A549 (cell line): ENCODE results near the gene DHX30. TPM values are rescaled to one million over a fixed set of nuclear protein-coding genes. Genes with fewer than 3 reads are reported as not detected.
A peak's percentile ranks its signal among the peaks of the same experiment; 100 is the strongest.

Experiments used
- ATAC-seq, 2 experiments: fragments of 200-7000 bp in 1 of 2; fragments of >200 bp in 1 of 2; cut with Nextera tagmentation in 1 of 2; cut with Tn5 transposase in 1 of 2; 3 replicates each; pipeline versions ENCODE4 v1.8.0 to v1.9.1; 2018 to 2020; ENCODE audit warnings: mild to moderate bottlenecking in 1 of 2, moderate library complexity in 1 of 2
- CTCF ChIA-PET: fragments of 300-600 bp; sonication (Branson Sonifier 250); formaldehyde crosslinking; extraction: SDS; loops from one replicate; lab custom pipeline; 2021; ENCODE audit warnings: antibody characterized with exemption, inconsistent platforms; lab: Yijun Ruan, JAX
- POLR2A ChIA-PET: fragments of 350-600 bp; formaldehyde crosslinking; extraction: SDS; loops from one replicate; lab custom pipeline; 2021; ENCODE audit warnings: antibody characterized with exemption, inconsistent platforms; lab: Yijun Ruan, JAX
- DNase-seq, 2 experiments: peaks; one replicate each; pipeline versions ENCODE4 v3.0.0 to v3.0.0-alpha.2; 2011 to 2016; ENCODE audit warnings: low read depth in 1 of 2, low spot score in 1 of 2
- FAIRE-seq: peaks from 2 replicates; lab custom pipeline; 2011; peaks lifted over from hg19 to GRCh38; lab: Jason Lieb, UNC
- H3K27ac ChIP-seq, 2 experiments: fragments of >200 bp; sonication (Bioruptor Twin); formaldehyde crosslinking; 3 replicates each; pipeline ENCODE4 v1.5.1; 2016 to 2017
- H3K4me1 ChIP-seq: fragments of >200 bp; sonication (Bioruptor Twin); formaldehyde crosslinking; 3 replicates; pipeline ENCODE4 v1.6.1; 2016
- H3K4me2 ChIP-seq: fragments of >200 bp; sonication (Bioruptor Twin); formaldehyde crosslinking; 3 replicates; pipeline ENCODE4 v1.6.1; 2016
- H3K4me3 ChIP-seq: fragments of >200 bp; sonication (Bioruptor Twin); formaldehyde crosslinking; 3 replicates; pipeline ENCODE4 v1.5.1; 2016
- H3K9me3 ChIP-seq: fragments of >200 bp; sonication (Bioruptor Twin); formaldehyde crosslinking; 3 replicates; pipeline ENCODE4 v1.6.1; 2016
- ATOH8 ChIP-seq: fragments of 250-450 bp; sonication (Bioruptor Pico); IDR thresholded peaks from 2 replicates; pipeline ENCODE4 v1.5.0; 2020; ENCODE audit warnings: low read depth, mild to moderate bottlenecking, moderate library complexity
- BHLHE40 ChIP-seq: IDR thresholded peaks from 2 replicates; pipeline ENCODE4 v1.6.1; 2012; ENCODE audit warnings: low read depth, low read length, inconsistent platforms
- CHD4 ChIP-seq: fragments of 200-600 bp; sonication (generic); IDR thresholded peaks from 2 replicates; pipeline ENCODE4 v1.6.1; 2016; ENCODE audit warnings: antibody characterized with exemption, mild to moderate bottlenecking, borderline replicate concordance
- CTCF ChIP-seq: fragments of >200 bp; sonication (Bioruptor Twin); formaldehyde crosslinking; IDR thresholded peaks from 3 replicates; pipeline ENCODE4 v1.5.1; 2016
- EHF ChIP-seq: fragments of 250-450 bp; sonication (Bioruptor Pico); IDR thresholded peaks from 2 replicates; pipeline ENCODE4 v1.5.0; 2020; ENCODE audit warnings: mild to moderate bottlenecking
- EHMT2 ChIP-seq: fragments of 200-600 bp; sonication (generic); IDR thresholded peaks from 2 replicates; pipeline ENCODE4 v1.6.1; 2016; ENCODE audit warnings: antibody characterized with exemption, low read depth, mild to moderate bottlenecking, moderate library complexity
- FOSB ChIP-seq: fragments of 250-450 bp; sonication (Bioruptor Pico); IDR thresholded peaks from 2 replicates; pipeline ENCODE4 v1.5.0; 2020; ENCODE audit warnings: mild to moderate bottlenecking, moderate library complexity
- FOXS1 ChIP-seq: fragments of 250-450 bp; sonication (Bioruptor Pico); IDR thresholded peaks from 2 replicates; pipeline ENCODE4 v1.5.0; 2020; ENCODE audit warnings: mild to moderate bottlenecking, moderate library complexity
- GATA3 ChIP-seq: IDR thresholded peaks from 2 replicates; pipeline ENCODE4 v1.6.1; 2012; ENCODE audit warnings: borderline replicate concordance
- HOXA7 ChIP-seq: fragments of 250-450 bp; sonication (Bioruptor Pico); IDR thresholded peaks from 2 replicates; pipeline ENCODE4 v1.5.0; 2020; ENCODE audit warnings: mild to moderate bottlenecking, moderate library complexity
- HOXB13 ChIP-seq: fragments of 250-450 bp; sonication (Bioruptor Pico); IDR thresholded peaks from 2 replicates; pipeline ENCODE4 v1.5.0; 2020; ENCODE audit warnings: low read depth, mild to moderate bottlenecking, moderate library complexity
- JUNB ChIP-seq: fragments of >200 bp; sonication (Bioruptor Twin); formaldehyde crosslinking; IDR thresholded peaks from 2 replicates; pipeline ENCODE4 v1.6.1; 2016
- KDM1A ChIP-seq: fragments of 200-600 bp; sonication (generic); IDR thresholded peaks from 2 replicates; pipeline ENCODE4 v1.6.1; 2016; ENCODE audit warnings: low read depth, mild to moderate bottlenecking
- KDM5A ChIP-seq: fragments of 200-600 bp; sonication (generic); IDR thresholded peaks from 2 replicates; pipeline ENCODE4 v1.6.1; 2016; ENCODE audit warnings: antibody characterized with exemption, mild to moderate bottlenecking
- MAFK ChIP-seq: fragments of 450-650 bp; IDR thresholded peaks from 2 replicates; pipeline ENCODE4 v1.6.1; 2014; ENCODE audit not compliant: partially characterized antibody
- MYC ChIP-seq: IDR thresholded peaks from 2 replicates; pipeline ENCODE4 v1.6.1; 2012; ENCODE audit warnings: mild to moderate bottlenecking, inconsistent platforms, low read length, improper control_type of control experiment, borderline replicate concordance
- PBX3 ChIP-seq: IDR thresholded peaks from 2 replicates; pipeline ENCODE4 v1.6.1; 2012
- RCOR1 ChIP-seq: fragments of 150-350 bp; IDR thresholded peaks from 2 replicates; pipeline ENCODE4 v1.6.1; 2014; ENCODE audit warnings: antibody characterized with exemption, low read length, low read depth
- REST ChIP-seq: fragments of 200-600 bp; sonication (generic); IDR thresholded peaks from 2 replicates; pipeline ENCODE4 v1.6.1; 2016; ENCODE audit warnings: antibody characterized with exemption, mild to moderate bottlenecking, moderate library complexity
- SREBF2 ChIP-seq: fragments of 450-650 bp; IDR thresholded peaks from 2 replicates; pipeline ENCODE4 v1.6.1; 2014; ENCODE audit warnings: mild to moderate bottlenecking, moderate library complexity
- ZFP36 ChIP-seq: fragments of 450-650 bp; IDR thresholded peaks from 2 replicates; pipeline ENCODE4 v1.6.1; 2014; ENCODE audit warnings: borderline replicate concordance; ENCODE audit not compliant: partially characterized antibody
- ZNF302 ChIP-seq: fragments of 250-450 bp; sonication (Bioruptor Pico); IDR thresholded peaks from 2 replicates; pipeline ENCODE4 v1.9.0; 2021; ENCODE audit warnings: inconsistent platforms, mild to moderate bottlenecking, moderate library complexity
- WGBS: methylation state at CpG from one replicate; pipeline ENCODE4 v1.1.6; 2017; ENCODE audit errors: missing lambda C conversion rate; 5-methylcytosine and 5-hydroxymethylcytosine counted together
- polyA plus RNA-seq, 4 experiments: library from polyadenylated mRNA; depleted of rRNA in 3 of 4; stranded (reverse); fragments of >200 nt; fragmentation: RNase III in 1 of 4; extraction: RNeasy Plus Mini Kit Qiagen cat#74134 plus additional on column Dnase treatment in 1 of 4; gene quantifications; 2 replicates in 3 of 4; 3 replicates in 1 of 4; pipeline ENCODE4 v1.2.3, GENCODE V29; 2011 to 2017

DHX30 gene
- polyA plus RNA-seq, 2 of the 4 experiments (the other 2 are of a cell fraction): 40.5 to 44.6 TPM

DNA sequence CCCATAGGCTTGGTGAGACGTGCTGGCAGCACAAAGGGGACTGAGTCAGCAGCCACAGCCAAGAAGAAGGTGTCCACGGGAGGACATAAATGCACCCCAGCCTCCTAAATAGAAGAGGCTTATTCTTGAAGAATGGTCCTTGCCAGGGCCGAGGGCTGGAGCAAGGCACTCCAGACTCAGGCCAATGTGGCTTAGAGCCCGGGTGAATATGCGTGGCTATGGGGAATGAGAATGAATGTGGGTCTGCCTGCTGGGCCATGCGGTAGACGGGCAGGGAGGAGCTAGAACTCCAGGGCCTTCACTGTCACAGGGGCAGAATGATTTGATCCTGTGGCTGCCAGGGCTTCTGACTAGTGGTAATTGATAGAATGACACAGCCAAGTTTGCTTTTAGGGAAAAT, 34.0 kb downstream of the DHX30 start:
- no peak for FAIRE-seq
- no peak for TF ChIP-seq KDM5A
- TF ChIP-seq HOXB13: no peak
- TF ChIP-seq BHLHE40: no peak
- no peak for TF ChIP-seq MYC
- TF ChIP-seq, all 56 proteins: peak for 0
- no peaks in the 10 kb centered on the region for H3K9me3 ChIP-seq
- no peak for DNase-seq
- H3K4me2 ChIP-seq: no peak overlapping the region
- whole genome bisulfite sequencing: 96% methylated on average over 6 of the region's 7 CpGs
- CTCF ChIA-PET: interaction anchor here (0.7 to 7.2 kb wide), 23 partner anchors 7 to 362 kb away, joined by 3 to 48 read pairs (median 5); no protein-coding TSS in a partner anchor
- no peaks in the 10 kb centered on the region for H3K4me1 ChIP-seq
- no peak overlapping the region for H3K27ac ChIP-seq
- no peak overlapping the region for H3K4me3 ChIP-seq
- POLR2A ChIA-PET: interaction anchor here (0.8 to 1.2 kb wide), 2 partner anchors 12 to 153 kb away, joined by 5 to 6 read pairs; no protein-coding TSS in a partner anchor
- peak in 1 of 2 experiments; percentile 26; a peak in 3 of 6 replicates for ATAC-seq

DNA sequence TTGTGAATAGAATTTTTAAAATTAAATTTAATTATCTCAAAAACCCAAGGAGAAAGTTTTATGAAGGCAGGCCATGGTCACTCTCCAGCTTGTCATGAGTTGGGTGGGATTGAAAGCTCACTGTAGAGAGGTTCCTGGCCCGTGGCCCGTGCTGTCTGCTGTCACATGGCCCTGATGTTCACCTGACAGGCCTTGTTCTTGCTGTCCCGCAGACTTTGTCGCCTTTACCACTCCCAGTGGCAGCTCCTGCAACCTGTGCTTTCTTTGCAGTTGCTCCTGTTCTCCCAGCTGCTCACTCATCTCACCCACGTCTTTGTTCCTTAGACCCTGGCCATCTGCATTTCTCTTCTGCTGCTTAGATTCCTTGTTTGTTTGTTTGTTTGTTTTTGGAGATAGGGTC, 35.6 kb downstream of the DHX30 start:
- 90% methylated on average over 5 of the region's 5 CpGs for WGBS
- ChIA-PET POLR2A (no interaction called here), CTCF (interaction anchor here (0.8 to 7.2 kb wide), 14 partner anchors 9 to 330 kb away, joined by 3 to 48 read pairs (median 4); no protein-coding TSS in a partner anchor)
- H3K4me1 ChIP-seq: no peaks in the 10 kb centered on the region
- H3K9me3 ChIP-seq: no peaks in the 10 kb centered on the region
- no peak for ATAC-seq
- DNase-seq: no peak
- H3K4me2 ChIP-seq: no peak overlapping the region
- TF ChIP-seq FOSB (CRISPR knock-in tag) (no peak), FOXS1 (CRISPR knock-in tag) (no peak), ZFP36 (no peak), SREBF2 (no peak), RCOR1 (no peak), CTCF (no peak), MYC (no peak), GATA3 (no peak), PBX3 (no peak), EHMT2 (no peak), REST (no peak), KDM1A (no peak), BHLHE40 (no peak), MAFK (no peak), HOXA7 (CRISPR knock-in tag) (no peak), CHD4 (no peak), EHF (no peak), ZNF302 (CRISPR knock-in tag) (no peak), ATOH8 (CRISPR knock-in tag) (no peak), JUNB (no peak)
- no peak overlapping the region for H3K4me3 ChIP-seq
- no peak overlapping the region for H3K27ac ChIP-seq
- FAIRE-seq: no peak
